CD4-positive, CD25-positive, alpha-beta regulatory T cell (primary cell): ENCODE data around the gene PPP1R9A. TPM values are rescaled to one million over a fixed set of nuclear protein-coding genes. Genes with fewer than 3 reads are reported as not detected.
"Not testable (repeated sequence)": the region's sequence is repeated elsewhere in the genome, so short reads cannot be mapped to it uniquely, and the experiment has no call there.

Source experiments
- ATAC-seq, 2 donors: fragments of 150-1000 bp; cut with Tn5 transposase; one replicate each; pipeline ENCODE4 v1.10.0; 2021; ENCODE audit warnings: low read depth in 2 of 2, moderate number of reproducible peaks in 2 of 2, moderate library complexity in 1 of 2
- DNase-seq, 3 donors: peaks; one replicate each; pipeline versions ENCODE4 v3.0.0 to v3.0.0-alpha.2; 2012 to 2022; ENCODE audit warnings: mixed read lengths in 1 of 3
- H3K27ac ChIP-seq: one replicate; pipeline ENCODE4 v1.7.0; 2013; ENCODE audit warnings: mild to moderate bottlenecking, low read length; ENCODE audit not compliant: insufficient read depth, poor library complexity, severe bottlenecking
- H3K27me3 ChIP-seq: one replicate; pipeline ENCODE4 v1.7.0; 2013; ENCODE audit warnings: low read length; ENCODE audit not compliant: control insufficient read depth, insufficient read depth
- H3K36me3 ChIP-seq: one replicate; pipeline ENCODE4 v1.7.0; 2013; ENCODE audit warnings: mild to moderate bottlenecking, low read length, moderate library complexity; ENCODE audit not compliant: control insufficient read depth, insufficient read depth
- H3K4me1 ChIP-seq: 2 replicates; pipeline ENCODE4 v1.7.0; 2013; ENCODE audit warnings: mild to moderate bottlenecking, low read length; ENCODE audit not compliant: insufficient read depth, control insufficient read depth, poor library complexity, severe bottlenecking
- H3K4me3 ChIP-seq: one replicate; pipeline ENCODE4 v1.7.0; 2013; ENCODE audit warnings: low read depth, mild to moderate bottlenecking, low read length, moderate library complexity
- H3K9me3 ChIP-seq, 2 experiments: 1 replicate in 1 of 2; 2 replicates in 1 of 2; pipeline ENCODE4 v1.7.0; 2013; ENCODE audit warnings: low read length in 2 of 2, mild to moderate bottlenecking in 1 of 2, moderate library complexity in 1 of 2; ENCODE audit not compliant: control insufficient read depth in 2 of 2
- H3K27ac Mint-ChIP-seq, 3 donors: one replicate each; pipeline ENCODE4 v1.8.0; 2020 to 2022; ENCODE audit warnings: mild to moderate bottlenecking in 3 of 3, mixed read lengths in 3 of 3, moderate library complexity in 2 of 3
- H3K27me3 Mint-ChIP-seq: one replicate; pipeline ENCODE4 v1.8.0; 2022; ENCODE audit warnings: mild to moderate bottlenecking, mixed read lengths
- H3K36me3 Mint-ChIP-seq: one replicate; pipeline ENCODE4 v1.8.0; 2020; ENCODE audit warnings: mixed read lengths
- H3K4me1 Mint-ChIP-seq, 4 donors: one replicate each; pipeline ENCODE4 v1.8.0; 2020 to 2022; ENCODE audit warnings: mixed read lengths in 4 of 4, mild to moderate bottlenecking in 1 of 4
- H3K4me3 Mint-ChIP-seq, 4 donors: one replicate each; pipeline ENCODE4 v1.8.0; 2020 to 2022; ENCODE audit warnings: mild to moderate bottlenecking in 4 of 4, mixed read lengths in 4 of 4, moderate library complexity in 3 of 4
- H3K9me3 Mint-ChIP-seq, 7 donors: one replicate each; pipeline ENCODE4 v1.8.0; 2020 to 2022; ENCODE audit warnings: mixed read lengths in 7 of 7, mild to moderate bottlenecking in 3 of 7, moderate library complexity in 2 of 7
- polyA plus RNA-seq, 4 donors: library from polyadenylated mRNA; unstranded; fragments of 300-500 nt; fragmentation: Illumina TruSeq; gene quantifications; one replicate each; pipeline ENCODE4 v1.2.3, GENCODE V29; 2021
- total RNA-seq: library from RNA; stranded (reverse); gene quantifications from one replicate; pipeline ENCODE4 v1.2.3, GENCODE V29; 2022

PPP1R9A gene
- total and polyA plus RNA-seq, 5 donors from 2014 or later = not detected

- Histone ChIP-seq H3K27me3 (no peaks in the 10 kb centered on the region), H3K9me3 (no peaks in the 10 kb centered on the region), H3K4me3 (no peak overlapping the region), H3K27ac (no peak overlapping the region), H3K36me3 (no peaks in the 10 kb centered on the region), H3K4me1 (no peaks in the 10 kb centered on the region)
- Mint-ChIP-seq H3K4me3 (no peak overlapping the region), H3K4me1 (no peaks in the 10 kb centered on the region), H3K27ac (no peak overlapping the region), H3K36me3 (no peaks in the 10 kb centered on the region), H3K27me3 (no peaks in the 10 kb centered on the region), H3K9me3 (peaks cover 0 to 5% (median 3%) of the 10 kb centered on the region in 7 donors)
- DNase-seq = no peak
- ATAC-seq = no peak
Observed at GRCh38 chr7:94995921-94996320, 88.5 kb downstream of the PPP1R9A start.

GRCh38 chr7:94996369-94996768, 89.0 kb downstream of the PPP1R9A start:
- no peaks in the 10 kb centered on the region for H3K36me3 ChIP-seq
- H3K4me3 ChIP-seq = no peak overlapping the region
- no peaks in the 10 kb centered on the region for H3K36me3 Mint-ChIP-seq
- H3K4me1 ChIP-seq = no peaks in the 10 kb centered on the region
- H3K27ac ChIP-seq = no peak overlapping the region
- DNase-seq (no peak), ATAC-seq (no peak)
- no peak overlapping the region for H3K27ac Mint-ChIP-seq
- no peak overlapping the region for H3K4me3 Mint-ChIP-seq
- H3K27me3 Mint-ChIP-seq = no peaks in the 10 kb centered on the region
- H3K9me3 Mint-ChIP-seq = peaks cover 0 to 5% (median under 1%) of the 10 kb centered on the region in 7 donors
- no peaks in the 10 kb centered on the region for H3K9me3 ChIP-seq
- no peaks in the 10 kb centered on the region for H3K27me3 ChIP-seq
- no peaks in the 10 kb centered on the region for H3K4me1 Mint-ChIP-seq

- no peak overlapping the region for H3K27ac ChIP-seq
- H3K27me3 Mint-ChIP-seq = no peaks in the 10 kb centered on the region
- H3K9me3 ChIP-seq = no peaks in the 10 kb centered on the region
- DNase-seq = no peak
- no peaks in the 10 kb centered on the region for H3K36me3 Mint-ChIP-seq
- H3K9me3 Mint-ChIP-seq = peaks cover 0 to 5% (median 0%) of the 10 kb centered on the region in 7 donors
- no peaks in the 10 kb centered on the region for H3K4me1 ChIP-seq
- H3K4me3 Mint-ChIP-seq = no peak overlapping the region
- no peak overlapping the region for H3K4me3 ChIP-seq
- H3K27me3 ChIP-seq = no peaks in the 10 kb centered on the region
- no peaks in the 10 kb centered on the region for H3K36me3 ChIP-seq
- no peak overlapping the region for H3K27ac Mint-ChIP-seq
- no peak for ATAC-seq
- no peaks in the 10 kb centered on the region for H3K4me1 Mint-ChIP-seq
Observed at GRCh38 chr7:94997547-94997946, 90.2 kb downstream of the PPP1R9A start.

- H3K4me3 ChIP-seq = no peak overlapping the region
- ATAC-seq (no peak), DNase-seq (no peak)
- no peak overlapping the region for H3K27ac Mint-ChIP-seq
- H3K27ac ChIP-seq = no peak overlapping the region
- no peaks in the 10 kb centered on the region for H3K27me3 Mint-ChIP-seq
- H3K4me1 Mint-ChIP-seq = no peaks in the 10 kb centered on the region
- H3K4me3 Mint-ChIP-seq = no peak overlapping the region
- H3K9me3 ChIP-seq = no peaks in the 10 kb centered on the region
- H3K9me3 Mint-ChIP-seq = peaks cover 0 to 5% (median 0%) of the 10 kb centered on the region in 7 donors
- no peaks in the 10 kb centered on the region for H3K27me3 ChIP-seq
- no peaks in the 10 kb centered on the region for H3K36me3 Mint-ChIP-seq
- H3K36me3 ChIP-seq = no peaks in the 10 kb centered on the region
- H3K4me1 ChIP-seq = no peaks in the 10 kb centered on the region
Observed at GRCh38 chr7:94998266-94999068, 91.1 kb downstream of the PPP1R9A start.

GRCh38 chr7:94999069-94999351, 91.6 kb downstream of the PPP1R9A start:
- H3K36me3 ChIP-seq = no peaks in the 10 kb centered on the region
- no peak overlapping the region for H3K4me3 Mint-ChIP-seq
- no peaks in the 10 kb centered on the region for H3K27me3 ChIP-seq
- peaks cover 0 to 4% (median 0%) of the 10 kb centered on the region in 7 donors for H3K9me3 Mint-ChIP-seq
- H3K36me3 Mint-ChIP-seq = no peaks in the 10 kb centered on the region
- H3K4me1 ChIP-seq = no peaks in the 10 kb centered on the region
- no peaks in the 10 kb centered on the region for H3K4me1 Mint-ChIP-seq
- no peak overlapping the region for H3K27ac Mint-ChIP-seq
- no peak overlapping the region for H3K27ac ChIP-seq
- H3K9me3 ChIP-seq = no peaks in the 10 kb centered on the region
- DNase-seq (no peak), ATAC-seq (no peak)
- no peaks in the 10 kb centered on the region for H3K27me3 Mint-ChIP-seq
- no peak overlapping the region for H3K4me3 ChIP-seq

GRCh38 chr7:94999601-95000000, 92.2 kb downstream of the PPP1R9A start:
- H3K27me3 ChIP-seq, H3K27ac ChIP-seq, H3K27me3 Mint-ChIP-seq, H3K4me3 Mint-ChIP-seq, H3K27ac Mint-ChIP-seq, H3K36me3 ChIP-seq, ATAC-seq, H3K9me3 ChIP-seq, DNase-seq, H3K4me1 ChIP-seq, H3K4me3 ChIP-seq, H3K4me1 Mint-ChIP-seq, H3K9me3 Mint-ChIP-seq, H3K36me3 Mint-ChIP-seq: not testable (repeated sequence)

GRCh38 chr7:95001258-95001657, 93.9 kb downstream of the PPP1R9A start:
- Histone ChIP-seq H3K9me3 (no peaks in the 10 kb centered on the region), H3K36me3 (no peaks in the 10 kb centered on the region), H3K4me1 (no peaks in the 10 kb centered on the region), H3K27ac (no peak overlapping the region), H3K4me3 (no peak overlapping the region), H3K27me3 (no peaks in the 10 kb centered on the region)
- ATAC-seq = no peak
- Mint-ChIP-seq H3K9me3 (peaks cover 0 to 3% (median 0%) of the 10 kb centered on the region in 7 donors), H3K4me3 (no peak overlapping the region), H3K27ac (no peak overlapping the region), H3K36me3 (no peaks in the 10 kb centered on the region), H3K4me1 (no peaks in the 10 kb centered on the region), H3K27me3 (no peaks in the 10 kb centered on the region)
- no peak for DNase-seq

GRCh38 chr7:95001815-95002561, 94.6 kb downstream of the PPP1R9A start:
- Mint-ChIP-seq H3K4me1 (no peaks in the 10 kb centered on the region), H3K27ac (no peak overlapping the region)
- H3K9me3 ChIP-seq = no peaks in the 10 kb centered on the region

More at GRCh38 chr7:95001815-95002561, 94.6 kb downstream of the PPP1R9A start:
- no peaks in the 10 kb centered on the region for H3K4me1 ChIP-seq
- Mint-ChIP-seq H3K27me3 (no peaks in the 10 kb centered on the region), H3K4me3 (no peak overlapping the region), H3K36me3 (no peaks in the 10 kb centered on the region), H3K9me3 (peaks cover 0 to 3% (median 0%) of the 10 kb centered on the region in 7 donors)
- ATAC-seq (no peak), DNase-seq (no peak)
- no peaks in the 10 kb centered on the region for H3K36me3 ChIP-seq
- H3K27me3 ChIP-seq = no peaks in the 10 kb centered on the region
- no peak overlapping the region for H3K4me3 ChIP-seq
- H3K27ac ChIP-seq = no peak overlapping the region
